ENCODE measurements around the gene CTBP2. TPM values are rescaled to one million over a fixed set of nuclear protein-coding genes. Genes with fewer than 3 reads are reported as not detected.

CTBP2 gene
- total RNA-seq, 1 donor from 2014 or later, result 73.0 TPM

- intact Hi-C loops (cut with DNase I), result no loop called here
- no peak for DNase-seq
- Histone ChIP-seq H3K4me1 (peaks cover 81% of the 10 kb centered on the region), H3K9me3 (no peaks in the 10 kb centered on the region), H3K36me3 (no peaks in the 10 kb centered on the region), H3K4me3 (no peak overlapping the region), H3K27ac (peak overlapping the region; percentile 89), H3K27me3 (ENCODE audit: low read depth) (no peaks in the 10 kb centered on the region)
- TF ChIP-seq CTCF (IDR thresholded peaks at IDR 0.05), result no peak
- peak; percentile 55 to 69 for ATAC-seq
These were observed 103.0 kb downstream of the CTBP2 start for GRCh38 chr10:125057158-125058001.

- no peaks in the 10 kb centered on the region for H3K9me3 ChIP-seq
- DNase-seq, result no peak
- H3K27ac ChIP-seq, result peak overlapping the region; percentile 89
- no peak overlapping the region for H3K4me3 ChIP-seq
- no peaks in the 10 kb centered on the region for H3K27me3 ChIP-seq (ENCODE audit: low read depth)
- peaks cover 76% of the 10 kb centered on the region for H3K4me1 ChIP-seq
- TF ChIP-seq CTCF (IDR thresholded peaks at IDR 0.05), result no peak
- intact Hi-C loops (cut with DNase I), result no loop called here
- no peaks in the 10 kb centered on the region for H3K36me3 ChIP-seq
- ATAC-seq, result no peak
These were observed 103.9 kb downstream of the CTBP2 start for GRCh38 chr10:125056161-125057132.

- ATAC-seq (no peak), DNase-seq (peak; percentile 26)
- Histone ChIP-seq H3K4me1 (peaks cover 66% of the 10 kb centered on the region), H3K27ac (peak overlapping the region; percentile 29), H3K9me3 (no peaks in the 10 kb centered on the region), H3K36me3 (no peaks in the 10 kb centered on the region), H3K27me3 (ENCODE audit: low read depth) (no peaks in the 10 kb centered on the region), H3K4me3 (no peak overlapping the region)
- no peak for TF ChIP-seq CTCF (IDR thresholded peaks at IDR 0.05)
- intact Hi-C loops (cut with DNase I), result no loop called here
These were observed 104.9 kb downstream of the CTBP2 start for GRCh38 chr10:125055446-125055845.

- no peak for TF ChIP-seq CTCF (IDR thresholded peaks at IDR 0.05)
- DNase-seq (no peak), ATAC-seq (no peak)
- no peaks in the 10 kb centered on the region for H3K9me3 ChIP-seq
- H3K27ac ChIP-seq, result peak overlapping the region; percentile 29
- no peak overlapping the region for H3K4me3 ChIP-seq
- no peaks in the 10 kb centered on the region for H3K36me3 ChIP-seq
- intact Hi-C loops (cut with DNase I), result no loop called here
- no peaks in the 10 kb centered on the region for H3K27me3 ChIP-seq (ENCODE audit: low read depth)
- H3K4me1 ChIP-seq, result peaks cover 66% of the 10 kb centered on the region
These were observed 105.6 kb downstream of the CTBP2 start for GRCh38 chr10:125054669-125055268.

GRCh38 chr10:125054216-125054615, 106.1 kb downstream of the CTBP2 start:
- intact Hi-C loops (cut with DNase I), result no loop called here
- DNase-seq (no peak), ATAC-seq (no peak)
- H3K27ac ChIP-seq, result no peak overlapping the region
- H3K36me3 ChIP-seq, result no peaks in the 10 kb centered on the region
- no peaks in the 10 kb centered on the region for H3K27me3 ChIP-seq (ENCODE audit: low read depth)
- no peak for TF ChIP-seq CTCF (IDR thresholded peaks at IDR 0.05)
- no peaks in the 10 kb centered on the region for H3K9me3 ChIP-seq
- peaks cover 66% of the 10 kb centered on the region for H3K4me1 ChIP-seq
- no peak overlapping the region for H3K4me3 ChIP-seq

Data from lower lobe of right lung (tissue), 2 donors.